Smooth muscle cell (in vitro differentiated cells): ENCODE measurements around the gene LINGO4. TPM values are rescaled to one million over a fixed set of nuclear protein-coding genes. Genes with fewer than 3 reads are reported as not detected.

ENCODE experiments used
- DNase-seq: peaks from one replicate; lab custom pipeline; 2025; ENCODE audit not compliant: unreplicated experiment; lab: John Stamatoyannopoulos, UW
- H2AFZ ChIP-seq: fragments of 200-600 bp; sonication (generic); 2 replicates; pipeline ENCODE4 v1.6.0; 2016; ENCODE audit warnings: antibody characterized with exemption, low read depth, mild to moderate bottlenecking
- H3F3A ChIP-seq: fragments of 200-600 bp; sonication (generic); 2 replicates; pipeline ENCODE4 v1.6.0; 2017; ENCODE audit warnings: antibody characterized with exemption, low read depth
- H3K27ac ChIP-seq: fragments of 200-600 bp; sonication (generic); 2 replicates; pipeline ENCODE4 v1.5.1; 2016; ENCODE audit warnings: low read depth, mild to moderate bottlenecking
- H3K27me3 ChIP-seq: fragments of 200-600 bp; sonication (generic); 2 replicates; pipeline ENCODE4 v1.6.1; 2016; ENCODE audit warnings: low read depth, mild to moderate bottlenecking
- H3K36me3 ChIP-seq: fragments of 200-600 bp; sonication (generic); 2 replicates; pipeline ENCODE4 v1.5.1; 2016; ENCODE audit warnings: low read depth
- H3K4me1 ChIP-seq: fragments of 200-600 bp; sonication (generic); 2 replicates; pipeline ENCODE4 v1.5.1; 2016; ENCODE audit warnings: low read depth
- H3K4me2 ChIP-seq: fragments of 200-600 bp; sonication (generic); 2 replicates; pipeline ENCODE4 v1.6.0; 2016; ENCODE audit warnings: mild to moderate bottlenecking
- H3K4me3 ChIP-seq: fragments of 200-600 bp; sonication (generic); 2 replicates; pipeline ENCODE4 v1.5.1; 2016; ENCODE audit warnings: mild to moderate bottlenecking
- H3K79me2 ChIP-seq: fragments of 200-600 bp; sonication (generic); 2 replicates; pipeline ENCODE4 v1.6.0; 2016; ENCODE audit warnings: low read depth, mild to moderate bottlenecking
- H3K9ac ChIP-seq: fragments of 200-600 bp; sonication (generic); 2 replicates; pipeline ENCODE4 v1.6.0; 2016; ENCODE audit warnings: low read depth
- H3K9me3 ChIP-seq: fragments of 200-600 bp; sonication (generic); replicated peaks from 2 replicates; pipeline ENCODE4 v1.5.1; 2016; ENCODE audit warnings: low read depth
- H4K20me1 ChIP-seq: fragments of 200-600 bp; sonication (generic); 2 replicates; pipeline ENCODE4 v1.6.0; 2016; ENCODE audit warnings: low read depth
- WGBS: methylation state at CpG from one replicate; pipeline ENCODE4 v1.1.7; 2016; ENCODE audit warnings: low lambda C conversion rate; 5-methylcytosine and 5-hydroxymethylcytosine counted together
- polyA plus RNA-seq: library from polyadenylated mRNA; unstranded; fragments of >200 nt; fragmentation: Nextera tagmentation; extraction: Ambion mirVana; gene quantifications from 2 replicates; pipeline ENCODE4 v1.2.1, GENCODE V29; 2016
- total RNA-seq: library from RNA; depleted of rRNA; stranded (reverse); fragments of >200 nt; gene quantifications from 2 replicates; pipeline ENCODE4 v1.2.3, GENCODE V29; 2014
- TF ChIP-seq, protein P1 (sequence below): fragments of 200-600 bp; sonication (generic); IDR thresholded peaks from 2 replicates; pipeline ENCODE4 v1.5.1; 2017; ENCODE audit warnings: borderline replicate concordance, mild to moderate bottlenecking, antibody characterized with exemption; ENCODE audit not compliant: insufficient read depth, poor library complexity, severe bottlenecking

The LINGO4 gene
- total and polyA plus RNA-seq, 2 experiments from 2014 or later: not detected

DNA sequence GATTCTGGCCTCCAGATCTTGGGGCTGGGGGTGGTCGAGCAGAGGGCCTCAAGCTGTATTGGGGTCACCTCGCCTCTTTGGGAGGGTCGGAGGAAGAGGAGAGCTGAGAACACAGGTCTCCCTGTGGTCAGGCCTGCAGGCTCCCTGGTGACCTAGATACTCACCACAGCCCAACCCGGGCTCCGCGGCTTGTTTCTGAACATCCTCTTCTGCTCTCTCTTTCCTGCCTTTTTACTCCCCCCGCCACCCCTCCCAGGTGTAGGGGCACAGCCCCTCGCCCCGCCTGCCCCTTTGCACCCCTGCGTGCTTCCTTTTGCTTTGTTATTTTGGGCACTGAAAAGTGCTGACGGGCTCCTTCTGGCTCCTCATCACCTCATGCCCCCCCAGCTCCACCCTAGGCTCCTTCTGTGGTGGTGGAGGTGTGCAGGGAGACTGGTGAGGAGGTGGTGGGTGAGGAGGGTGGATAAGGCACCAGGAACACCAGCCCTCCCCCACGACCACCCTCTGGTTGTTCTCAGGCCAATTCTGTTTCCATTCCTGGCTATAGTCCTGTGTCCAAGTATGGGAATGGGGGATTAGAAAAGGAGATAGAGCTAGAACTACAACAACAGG, 10.6 kb upstream of the LINGO4 start:
- Histone ChIP-seq H2AFZ (no peak overlapping the region), H3K27ac (no peak overlapping the region), H3F3A (no peaks in the 10 kb centered on the region), H4K20me1 (no peaks in the 10 kb centered on the region), H3K4me1 (no peaks in the 10 kb centered on the region), H3K4me2 (no peak overlapping the region), H3K4me3 (no peak overlapping the region), H3K9me3 (no peaks in the 10 kb centered on the region), H3K79me2 (no peaks in the 10 kb centered on the region), H3K36me3 (no peaks in the 10 kb centered on the region), H3K9ac (no peak overlapping the region), H3K27me3 (no peaks in the 10 kb centered on the region)
- TF ChIP-seq, protein P1, sequence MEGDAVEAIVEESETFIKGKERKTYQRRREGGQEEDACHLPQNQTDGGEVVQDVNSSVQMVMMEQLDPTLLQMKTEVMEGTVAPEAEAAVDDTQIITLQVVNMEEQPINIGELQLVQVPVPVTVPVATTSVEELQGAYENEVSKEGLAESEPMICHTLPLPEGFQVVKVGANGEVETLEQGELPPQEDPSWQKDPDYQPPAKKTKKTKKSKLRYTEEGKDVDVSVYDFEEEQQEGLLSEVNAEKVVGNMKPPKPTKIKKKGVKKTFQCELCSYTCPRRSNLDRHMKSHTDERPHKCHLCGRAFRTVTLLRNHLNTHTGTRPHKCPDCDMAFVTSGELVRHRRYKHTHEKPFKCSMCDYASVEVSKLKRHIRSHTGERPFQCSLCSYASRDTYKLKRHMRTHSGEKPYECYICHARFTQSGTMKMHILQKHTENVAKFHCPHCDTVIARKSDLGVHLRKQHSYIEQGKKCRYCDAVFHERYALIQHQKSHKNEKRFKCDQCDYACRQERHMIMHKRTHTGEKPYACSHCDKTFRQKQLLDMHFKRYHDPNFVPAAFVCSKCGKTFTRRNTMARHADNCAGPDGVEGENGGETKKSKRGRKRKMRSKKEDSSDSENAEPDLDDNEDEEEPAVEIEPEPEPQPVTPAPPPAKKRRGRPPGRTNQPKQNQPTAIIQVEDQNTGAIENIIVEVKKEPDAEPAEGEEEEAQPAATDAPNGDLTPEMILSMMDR: no peak
- 81% methylated on average over 12 of the region's 12 CpGs for WGBS
- no peak for DNase-seq

DNA sequence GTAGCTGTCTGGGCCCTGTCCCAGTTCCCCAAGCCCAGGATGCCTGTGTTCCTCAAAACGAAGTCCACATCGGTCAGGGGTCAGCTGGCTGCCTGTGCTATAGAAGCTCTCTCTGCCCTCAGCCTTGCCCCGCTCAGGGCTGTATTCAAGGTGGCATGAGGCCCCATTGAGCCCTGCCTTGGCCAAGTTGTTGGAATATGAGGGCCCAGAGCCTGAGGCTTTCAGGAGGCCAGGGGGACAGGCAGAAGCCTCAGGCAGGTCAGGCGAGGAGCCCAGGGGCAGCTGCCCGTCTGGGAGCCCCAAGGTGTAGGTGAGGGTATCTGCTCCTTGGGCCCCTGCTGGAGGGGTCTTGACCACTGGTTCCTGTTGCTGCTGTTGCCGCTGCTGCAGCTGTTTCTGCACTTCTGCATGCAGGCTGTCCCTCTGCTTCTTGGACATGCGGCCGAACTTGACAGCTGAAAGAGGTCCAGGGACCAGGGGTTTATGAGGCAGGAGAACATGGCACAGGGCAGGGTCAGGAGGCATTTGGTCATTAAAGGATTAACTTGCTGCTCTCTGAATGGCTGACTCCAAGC, 9.8 kb upstream of the LINGO4 start:
- Histone ChIP-seq H4K20me1 (no peaks in the 10 kb centered on the region), H3K9ac (no peak overlapping the region), H3K27ac (no peak overlapping the region), H3F3A (no peaks in the 10 kb centered on the region), H3K9me3 (no peaks in the 10 kb centered on the region), H3K36me3 (no peaks in the 10 kb centered on the region), H3K79me2 (no peaks in the 10 kb centered on the region), H3K4me3 (no peak overlapping the region), H2AFZ (no peak overlapping the region), H3K27me3 (no peaks in the 10 kb centered on the region), H3K4me2 (no peak overlapping the region), H3K4me1 (no peaks in the 10 kb centered on the region)
- no peak for DNase-seq
- TF ChIP-seq, protein P1: no peak
- WGBS: 88% methylated on average over 8 of the region's 8 CpGs

DNA sequence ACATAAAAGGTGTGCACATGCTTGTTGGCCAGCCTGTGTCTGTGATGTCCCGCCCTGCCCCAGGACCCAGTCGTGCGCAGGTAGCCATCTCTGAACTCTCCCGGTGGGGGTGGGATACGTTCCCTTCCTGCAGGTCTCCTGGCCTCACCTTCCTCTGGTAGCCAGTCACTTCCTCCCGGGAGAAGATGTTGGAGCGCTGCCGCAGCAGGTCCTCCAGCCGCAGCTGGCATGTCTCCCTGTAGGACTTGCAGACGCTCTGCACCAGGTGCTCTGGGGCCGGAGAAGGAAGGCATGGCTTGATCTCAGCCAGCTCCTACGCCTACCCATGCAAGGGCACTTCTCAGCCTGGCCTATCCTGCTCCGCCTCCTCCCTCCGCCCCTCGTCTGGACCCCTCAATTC, 9.2 kb upstream of the LINGO4 start:
- Histone ChIP-seq H3K79me2 (no peaks in the 10 kb centered on the region), H4K20me1 (no peaks in the 10 kb centered on the region), H3K27ac (no peak overlapping the region), H3K9ac (no peak overlapping the region), H2AFZ (no peak overlapping the region), H3K4me1 (no peaks in the 10 kb centered on the region), H3K4me3 (no peak overlapping the region), H3K4me2 (no peak overlapping the region), H3F3A (no peaks in the 10 kb centered on the region), H3K9me3 (no peaks in the 10 kb centered on the region), H3K27me3 (no peaks in the 10 kb centered on the region), H3K36me3 (no peaks in the 10 kb centered on the region)
- TF ChIP-seq, protein P1: no peak
- 94% methylated on average over 15 of the region's 15 CpGs for WGBS
- no peak for DNase-seq
